GM23248 (cell line): Measurements from ENCODE around the gene UCP2.

Experiments used
- EZH2 ChIP-seq: fragments of 200-600 bp; sonication (generic); IDR thresholded peaks from 2 replicates; pipeline ENCODE4 v1.6.1; 2018; ENCODE audit warnings: antibody characterized with exemption, mild to moderate bottlenecking; ENCODE audit not compliant: insufficient read depth, poor library complexity, severe bottlenecking
- EZH2phosphoT487 ChIP-seq: fragments of 200-600 bp; sonication (generic); IDR thresholded peaks from 2 replicates; pipeline ENCODE4 v1.6.1; 2018; ENCODE audit warnings: antibody characterized with exemption, moderate library complexity, mild to moderate bottlenecking, low read depth; ENCODE audit not compliant: insufficient read depth

DNA sequence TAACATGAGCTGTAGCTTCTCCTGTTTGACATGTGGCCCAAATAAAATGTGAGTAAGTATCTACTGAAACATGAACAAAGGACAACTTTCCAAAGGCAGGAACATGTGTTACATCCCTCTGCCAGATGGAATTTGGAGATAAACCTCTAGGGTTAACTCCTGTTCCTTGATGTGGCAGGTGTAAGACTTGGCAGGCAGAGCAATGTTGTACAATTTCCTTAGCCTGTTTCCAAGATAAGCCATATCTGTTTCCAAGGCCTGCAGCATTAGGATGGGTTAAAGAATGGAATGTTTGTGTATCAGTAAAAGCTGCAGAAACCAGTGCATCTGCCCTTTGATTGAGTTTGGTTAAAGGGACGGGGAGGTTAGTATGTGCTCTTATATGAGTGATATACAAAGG lies 40.6 kb downstream of the UCP2 start:
- TF ChIP-seq EZH2 (no peak), EZH2phosphoT487 (no peak)
